Measurements from ENCODE around the gene MICAL2. TPM values are rescaled to one million over a fixed set of nuclear protein-coding genes. Genes with fewer than 3 reads are reported as not detected.

MICAL2 gene
- total RNA-seq, 1 donor from 2014 or later, result 104 TPM

DNA sequence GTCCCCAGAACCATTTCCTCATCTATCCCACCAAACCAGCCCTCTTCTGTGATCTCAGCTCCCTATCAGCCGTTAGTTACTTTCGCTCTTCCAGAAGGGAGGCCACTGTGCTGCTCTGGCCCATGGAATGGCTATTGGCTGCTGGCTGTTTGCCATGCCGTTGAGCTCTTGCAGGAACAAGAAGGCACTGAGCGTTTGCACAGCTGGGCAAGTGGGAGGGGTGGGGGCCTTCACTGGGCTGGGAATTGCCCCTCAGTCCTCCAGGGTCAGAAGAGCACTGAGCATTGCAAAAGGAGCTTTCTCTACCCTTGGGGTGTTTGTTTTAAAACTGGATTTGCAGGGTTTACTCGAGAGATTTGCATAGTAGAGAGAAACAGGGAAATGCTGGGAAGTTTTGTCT lies 137.9 kb downstream of the MICAL2 start:
- no peak for DNase-seq (ENCODE audit: low read depth)
- H3K4me3 ChIP-seq (ENCODE audit: low read depth, low read length), result no peak overlapping the region
- TF ChIP-seq, protein P1, sequence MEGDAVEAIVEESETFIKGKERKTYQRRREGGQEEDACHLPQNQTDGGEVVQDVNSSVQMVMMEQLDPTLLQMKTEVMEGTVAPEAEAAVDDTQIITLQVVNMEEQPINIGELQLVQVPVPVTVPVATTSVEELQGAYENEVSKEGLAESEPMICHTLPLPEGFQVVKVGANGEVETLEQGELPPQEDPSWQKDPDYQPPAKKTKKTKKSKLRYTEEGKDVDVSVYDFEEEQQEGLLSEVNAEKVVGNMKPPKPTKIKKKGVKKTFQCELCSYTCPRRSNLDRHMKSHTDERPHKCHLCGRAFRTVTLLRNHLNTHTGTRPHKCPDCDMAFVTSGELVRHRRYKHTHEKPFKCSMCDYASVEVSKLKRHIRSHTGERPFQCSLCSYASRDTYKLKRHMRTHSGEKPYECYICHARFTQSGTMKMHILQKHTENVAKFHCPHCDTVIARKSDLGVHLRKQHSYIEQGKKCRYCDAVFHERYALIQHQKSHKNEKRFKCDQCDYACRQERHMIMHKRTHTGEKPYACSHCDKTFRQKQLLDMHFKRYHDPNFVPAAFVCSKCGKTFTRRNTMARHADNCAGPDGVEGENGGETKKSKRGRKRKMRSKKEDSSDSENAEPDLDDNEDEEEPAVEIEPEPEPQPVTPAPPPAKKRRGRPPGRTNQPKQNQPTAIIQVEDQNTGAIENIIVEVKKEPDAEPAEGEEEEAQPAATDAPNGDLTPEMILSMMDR (conservative IDR thresholded peaks at IDR 0.05; ENCODE audit: low read depth, low read length), result no peak

DNA sequence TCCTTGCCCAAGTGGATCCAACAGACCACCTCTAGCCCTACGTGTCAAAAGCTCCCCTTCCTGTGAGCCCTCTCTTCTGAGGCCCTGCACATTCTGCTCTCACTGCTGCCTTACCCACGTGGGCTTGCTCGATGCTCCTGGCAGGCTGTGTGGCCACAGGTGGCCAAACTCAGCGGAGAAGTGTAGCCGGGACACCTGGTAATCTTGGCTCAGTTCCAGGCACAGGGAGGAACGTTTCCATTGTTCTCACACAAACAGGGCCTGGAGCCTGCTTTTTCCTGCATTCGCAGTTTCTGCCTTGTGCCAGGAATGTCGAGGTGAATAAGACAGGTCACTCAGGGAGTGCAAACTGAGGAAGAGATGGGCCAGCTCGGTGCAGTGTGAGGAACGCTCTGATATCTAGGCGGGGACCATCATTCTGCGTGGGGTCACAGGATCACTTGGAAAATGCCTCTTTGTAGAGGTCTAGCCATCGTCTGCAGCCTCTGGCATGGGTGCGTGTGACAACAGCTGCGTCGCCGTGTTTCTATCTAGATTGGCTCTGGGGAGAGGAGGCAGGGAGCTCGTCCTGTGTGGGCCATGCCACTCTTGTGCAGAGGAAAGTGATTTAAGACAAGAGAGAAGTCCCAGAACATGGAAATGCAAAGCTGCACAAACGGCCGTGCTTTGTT lies 139.3 kb downstream of the MICAL2 start:
- TF ChIP-seq, protein P1 (conservative IDR thresholded peaks at IDR 0.05; ENCODE audit: low read depth, low read length), result no peak
- no peak for DNase-seq (ENCODE audit: low read depth)
- H3K4me3 ChIP-seq (ENCODE audit: low read depth, low read length), result no peak overlapping the region

DNA sequence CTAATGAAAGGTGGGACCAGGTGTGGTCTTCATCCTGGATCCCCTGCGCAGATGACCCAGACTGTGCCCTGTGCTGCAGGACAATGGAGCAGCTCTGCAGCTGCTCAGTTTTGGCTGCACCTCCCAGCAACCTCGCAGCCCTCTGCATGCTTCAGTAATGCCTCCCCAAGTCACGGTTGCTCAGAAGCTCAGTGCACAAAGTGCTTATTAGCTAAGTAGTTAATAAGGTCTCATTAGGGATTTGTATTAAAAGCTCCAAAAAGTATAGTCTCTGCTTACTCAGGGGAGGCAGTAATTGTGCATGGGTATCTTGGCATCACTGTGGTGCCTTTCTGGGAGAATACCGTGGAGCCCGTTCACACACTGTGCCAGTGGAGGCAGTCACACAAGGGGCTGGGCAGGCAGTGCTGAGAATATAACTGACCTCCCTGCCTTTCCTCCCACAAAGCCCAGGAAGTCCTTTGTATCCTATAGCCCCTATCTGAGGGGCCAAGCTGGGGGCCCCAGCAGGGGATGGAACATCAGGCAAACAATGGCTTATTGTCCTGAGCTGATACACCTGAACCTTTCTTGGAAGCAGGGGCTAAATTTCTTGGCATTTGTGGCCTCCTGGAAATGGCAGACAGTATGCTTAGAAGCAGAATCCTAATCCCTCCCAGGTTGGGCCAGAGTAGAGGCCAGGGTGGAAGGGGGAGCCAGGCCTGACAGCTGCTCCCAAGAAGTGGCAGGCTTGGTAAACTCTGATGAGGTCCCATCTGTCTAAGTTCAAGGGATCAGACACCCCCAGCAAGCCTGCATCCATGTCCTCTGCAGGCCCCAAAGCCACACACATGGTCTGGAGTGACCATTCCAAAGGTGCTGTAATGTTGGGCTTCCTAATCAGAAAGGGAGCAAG lies 141.5 kb downstream of the MICAL2 start:
- TF ChIP-seq, protein P1 (conservative IDR thresholded peaks at IDR 0.05; ENCODE audit: low read depth, low read length), result no peak
- no peak overlapping the region for H3K4me3 ChIP-seq (ENCODE audit: low read depth, low read length)
- DNase-seq (ENCODE audit: low read depth), result no peak

DNA sequence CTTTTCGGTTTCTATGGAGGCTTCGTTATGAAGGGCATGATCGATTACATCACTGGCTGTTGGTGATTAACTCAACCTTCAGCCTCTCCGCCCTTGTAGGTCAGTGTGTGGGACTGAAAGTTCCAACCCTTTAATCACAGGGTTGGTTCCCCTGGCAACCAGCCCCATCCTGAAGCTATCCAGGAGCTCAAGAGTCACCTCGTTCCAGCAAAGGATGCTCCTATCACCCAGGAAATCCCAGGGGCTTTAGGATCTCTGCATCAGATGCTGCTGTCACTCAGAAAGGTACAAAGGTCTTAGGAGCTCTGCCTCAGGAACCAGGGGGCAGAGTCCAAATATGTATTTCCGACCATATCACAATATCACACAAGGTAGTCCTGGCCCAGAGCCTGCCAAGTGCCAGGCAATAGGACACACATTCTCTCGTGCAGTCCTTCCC lies 143.5 kb downstream of the MICAL2 start:
- no peak for DNase-seq (ENCODE audit: low read depth)
- no peak overlapping the region for H3K4me3 ChIP-seq (ENCODE audit: low read depth, low read length)
- TF ChIP-seq, protein P1 (conservative IDR thresholded peaks at IDR 0.05; ENCODE audit: low read depth, low read length), result no peak

DNA sequence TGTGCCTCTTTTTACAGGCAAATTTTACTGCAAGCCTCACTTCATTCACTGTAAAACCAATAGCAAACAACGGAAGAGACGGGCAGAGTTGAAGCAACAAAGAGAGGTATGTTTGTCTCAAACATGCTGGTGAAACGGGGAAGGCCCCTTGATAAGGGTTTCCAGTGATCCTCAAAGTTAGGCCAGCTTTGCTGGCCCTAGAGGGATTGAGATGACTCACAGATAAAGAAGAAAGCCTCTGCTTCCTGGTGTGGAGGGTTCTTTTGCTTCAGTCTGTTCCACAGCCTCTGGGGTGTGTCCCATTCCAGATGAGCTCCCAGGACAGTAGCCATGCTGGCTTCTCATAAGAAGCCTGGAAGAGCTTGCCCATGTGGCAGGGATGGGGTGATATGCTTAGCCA lies 148.1 kb downstream of the MICAL2 start:
- no peak overlapping the region for H3K4me3 ChIP-seq (ENCODE audit: low read depth, low read length)
- TF ChIP-seq, protein P1 (conservative IDR thresholded peaks at IDR 0.05; ENCODE audit: low read depth, low read length), result no peak
- DNase-seq (ENCODE audit: low read depth), result no peak

DNA sequence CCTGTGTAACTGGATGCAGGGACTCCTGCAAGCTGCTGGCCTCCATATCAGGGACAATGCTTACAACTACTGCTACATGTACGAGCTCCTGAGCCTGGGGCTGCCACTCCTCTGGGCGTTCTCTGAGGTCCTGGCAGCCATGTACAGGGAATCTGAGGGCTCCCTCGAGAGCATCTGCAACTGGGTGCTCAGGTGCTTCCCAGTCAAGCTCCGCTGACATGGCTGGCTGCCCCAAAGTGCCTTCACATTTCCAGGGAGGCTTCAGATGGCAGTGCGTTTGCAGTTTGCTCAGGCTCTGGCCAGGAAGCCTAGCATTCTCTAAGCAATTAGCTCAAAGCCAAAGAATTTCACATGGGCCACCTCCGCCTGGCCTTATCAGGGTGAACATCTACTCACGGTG lies 149.6 kb downstream of the MICAL2 start:
- TF ChIP-seq, protein P1 (conservative IDR thresholded peaks at IDR 0.05; ENCODE audit: low read depth, low read length), result no peak
- DNase-seq (ENCODE audit: low read depth), result no peak
- H3K4me3 ChIP-seq (ENCODE audit: low read depth, low read length), result no peak overlapping the region
